ENCODE measurements around the gene PPL.
"Not testable (repeated sequence)": the region's sequence is repeated elsewhere in the genome, so short reads cannot be mapped to it uniquely, and the experiment has no call there.

The PPL gene

GRCh38 chr16:4958510-4959438 is 21.8 kb upstream of the PPL start:
- no peak for DNase-seq

DNA sequence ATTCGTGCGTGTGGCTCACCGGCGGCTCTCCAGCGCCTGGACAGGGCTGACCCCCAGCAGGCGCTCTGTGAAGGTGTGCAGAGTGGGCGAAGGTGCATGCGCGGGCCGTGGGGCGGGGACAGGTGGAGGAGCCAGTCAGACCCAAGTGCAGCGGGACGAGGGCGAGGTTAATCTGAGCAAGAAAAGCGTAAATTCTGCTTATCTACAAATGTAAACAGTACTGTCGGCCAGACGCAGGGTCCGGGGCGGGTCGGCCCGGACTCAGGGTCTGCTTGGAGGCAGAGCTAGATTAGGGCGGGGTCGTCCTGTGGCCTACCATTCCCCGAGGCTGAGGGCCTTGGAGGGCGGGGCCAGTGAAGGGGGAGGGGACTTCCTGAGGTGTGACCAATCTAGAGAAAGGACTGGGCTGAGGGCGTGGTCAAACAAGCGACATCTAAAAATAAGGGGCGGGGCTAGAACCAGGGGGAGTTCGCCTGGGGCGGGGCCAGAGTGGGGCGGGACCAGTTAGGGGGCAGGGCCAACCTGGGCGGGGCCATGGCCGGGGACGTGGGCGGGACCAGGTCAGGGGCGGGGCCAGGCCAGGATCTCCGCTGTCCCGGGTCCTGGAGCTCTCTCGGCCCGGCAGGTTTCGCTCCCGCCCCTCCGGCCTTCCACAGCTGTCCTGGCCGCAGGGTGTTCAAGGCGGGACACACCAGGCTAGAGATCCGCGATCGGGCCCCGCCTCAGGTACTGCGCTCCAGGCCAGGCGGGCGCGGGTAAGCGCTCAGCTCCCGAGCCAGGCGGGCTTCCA is 21.0 kb upstream of the PPL start, which contains the start of gene SEC14L5:
TSS of gene SEC14L5 (plus strand) at position 611 of the 790 bp plus-strand sequence. CDS start 994 bp downstream, outside the sequence.
- DNase-seq: peak; percentile 83

DNA sequence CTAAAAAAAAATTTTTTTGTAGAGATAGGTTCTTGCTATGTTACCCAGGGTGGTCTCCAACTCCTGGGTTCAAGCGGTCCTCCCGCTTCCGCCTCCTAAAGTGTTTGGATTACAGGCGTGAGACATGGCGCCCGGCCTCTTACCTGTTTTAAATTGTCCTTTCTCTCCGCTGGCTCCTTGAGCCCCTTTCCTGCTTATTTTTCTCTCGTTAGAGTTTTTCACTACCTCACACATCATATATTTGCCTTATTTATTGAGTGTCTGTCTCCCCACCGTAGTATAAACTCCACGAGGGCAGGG is 20.4 kb upstream of the PPL start:
- no peak for DNase-seq

DNA sequence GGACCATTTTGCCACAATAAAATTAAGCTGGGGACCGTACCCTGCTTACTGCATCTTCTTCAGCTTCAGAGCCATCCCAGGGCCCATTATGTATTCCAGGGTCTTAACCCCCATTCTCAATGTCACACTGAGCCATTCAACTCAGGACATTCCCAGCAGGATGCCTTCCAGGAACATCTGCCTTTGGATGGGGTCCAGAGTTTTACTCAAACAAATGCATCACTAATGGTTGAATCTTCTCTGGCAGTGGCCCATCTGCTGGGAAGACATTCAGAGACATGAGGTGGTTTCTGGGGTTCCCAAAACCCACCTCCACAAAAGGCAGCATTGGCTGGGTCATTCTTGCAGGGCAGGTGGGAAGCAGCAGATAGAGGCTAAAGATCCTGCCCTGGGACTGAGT is 17.8 kb upstream of the PPL start:
- no peak for DNase-seq

DNA sequence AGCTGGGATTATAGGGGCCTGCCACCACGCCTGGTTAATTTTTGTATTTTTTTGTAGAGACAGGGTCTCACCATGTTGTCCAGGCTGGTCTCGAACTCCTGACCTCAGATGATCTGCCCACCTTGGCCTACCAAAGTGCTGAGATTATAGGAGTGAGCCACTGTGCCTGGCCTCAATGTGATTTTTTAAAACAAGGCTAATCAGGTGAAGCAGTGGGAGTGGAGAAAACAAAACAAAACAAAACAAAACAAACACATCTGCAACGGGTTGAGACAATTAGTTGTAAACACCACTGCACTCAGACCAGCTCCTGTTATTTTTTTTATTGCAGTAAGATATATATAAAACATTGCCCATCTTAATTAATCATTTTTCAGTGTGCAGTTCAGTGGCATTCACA is 14.6 kb upstream of the PPL start:
- not testable (repeated sequence) for DNase-seq

- no peak for DNase-seq
Measured at GRCh38 chr16:4949986-4950385, 13.0 kb upstream of the PPL start.

DNA sequence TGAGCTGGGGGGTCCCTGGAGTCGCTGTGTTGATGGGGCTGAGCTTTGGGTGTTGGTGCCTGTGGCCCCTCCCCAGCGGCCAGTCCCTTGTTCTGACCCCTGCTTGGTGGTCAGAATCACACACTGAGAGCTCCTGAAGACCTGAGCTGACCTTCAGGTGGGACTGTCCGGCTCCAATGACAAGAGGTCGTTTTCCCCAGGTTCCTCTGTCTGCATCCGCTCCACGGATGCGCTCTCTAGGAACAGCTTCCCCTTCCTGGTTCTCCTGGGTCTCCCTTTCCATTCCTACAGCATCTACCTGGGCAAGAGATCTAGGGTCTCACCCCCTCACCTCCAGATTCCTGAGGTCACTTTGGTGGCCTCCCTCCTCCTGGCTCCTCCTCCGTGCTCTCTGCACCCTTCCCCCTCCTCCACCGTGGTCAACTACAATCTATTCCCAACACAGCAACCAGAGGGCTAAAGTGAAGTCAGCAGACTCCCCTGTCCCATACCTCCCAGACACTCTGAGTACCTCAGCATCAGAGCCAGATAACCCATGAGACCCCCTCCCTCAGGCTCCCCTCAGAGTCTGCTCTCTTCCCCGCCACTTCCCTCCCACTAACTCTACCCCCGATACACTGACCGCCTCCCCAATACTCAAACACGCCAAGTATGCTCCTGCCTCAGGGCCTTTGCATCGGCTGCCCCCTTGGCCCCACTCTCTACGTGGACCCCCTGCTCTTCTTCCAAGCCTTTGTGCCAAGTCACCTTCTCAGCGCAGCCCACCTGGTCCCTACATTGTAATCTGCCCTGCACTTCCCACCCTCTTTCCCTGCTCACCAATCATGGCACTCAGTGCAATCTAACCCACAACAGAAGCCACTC is 12.2 kb upstream of the PPL start:
- no peak for DNase-seq

DNA sequence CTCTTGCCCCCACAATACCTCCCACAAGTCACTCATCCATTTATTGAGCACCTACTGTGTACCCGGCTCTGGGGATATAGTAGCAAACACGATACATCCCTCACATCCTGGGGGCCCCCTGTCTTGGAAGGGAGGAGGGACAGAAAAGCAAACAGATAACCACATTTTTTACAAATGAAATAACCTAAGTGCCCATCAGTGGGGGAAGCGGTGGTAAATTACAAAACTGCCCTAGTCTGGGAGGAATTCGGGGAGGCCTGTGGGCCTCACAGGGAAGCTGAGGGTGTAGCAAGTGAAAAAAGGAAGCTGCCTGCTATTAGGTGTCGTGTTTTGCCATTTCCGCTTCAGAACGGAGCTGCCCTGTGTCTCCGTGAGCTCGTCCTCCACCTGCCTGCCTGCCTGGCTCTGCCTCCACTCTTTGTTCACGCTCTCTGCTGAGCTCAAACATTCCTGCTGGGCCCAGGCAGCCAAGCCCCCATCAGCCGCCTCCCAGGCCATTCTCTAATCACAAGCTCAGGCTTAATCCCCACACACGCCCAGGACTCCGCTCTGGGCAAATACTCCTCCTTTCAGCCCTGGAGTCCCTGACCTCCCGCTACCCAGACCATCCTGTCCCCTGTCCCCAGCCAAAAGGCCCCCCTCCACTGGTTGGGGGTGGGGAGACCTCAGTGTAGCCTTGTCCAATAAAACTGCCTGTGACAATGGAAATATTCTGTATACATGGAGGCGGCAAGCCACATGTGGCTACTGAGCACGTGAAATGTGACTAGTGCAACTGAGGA is 11.0 kb upstream of the PPL start:
- DNase-seq: no peak

- no peak for DNase-seq
Measured at GRCh38 chr16:4946917-4947316, 10.0 kb upstream of the PPL start.

DNA sequence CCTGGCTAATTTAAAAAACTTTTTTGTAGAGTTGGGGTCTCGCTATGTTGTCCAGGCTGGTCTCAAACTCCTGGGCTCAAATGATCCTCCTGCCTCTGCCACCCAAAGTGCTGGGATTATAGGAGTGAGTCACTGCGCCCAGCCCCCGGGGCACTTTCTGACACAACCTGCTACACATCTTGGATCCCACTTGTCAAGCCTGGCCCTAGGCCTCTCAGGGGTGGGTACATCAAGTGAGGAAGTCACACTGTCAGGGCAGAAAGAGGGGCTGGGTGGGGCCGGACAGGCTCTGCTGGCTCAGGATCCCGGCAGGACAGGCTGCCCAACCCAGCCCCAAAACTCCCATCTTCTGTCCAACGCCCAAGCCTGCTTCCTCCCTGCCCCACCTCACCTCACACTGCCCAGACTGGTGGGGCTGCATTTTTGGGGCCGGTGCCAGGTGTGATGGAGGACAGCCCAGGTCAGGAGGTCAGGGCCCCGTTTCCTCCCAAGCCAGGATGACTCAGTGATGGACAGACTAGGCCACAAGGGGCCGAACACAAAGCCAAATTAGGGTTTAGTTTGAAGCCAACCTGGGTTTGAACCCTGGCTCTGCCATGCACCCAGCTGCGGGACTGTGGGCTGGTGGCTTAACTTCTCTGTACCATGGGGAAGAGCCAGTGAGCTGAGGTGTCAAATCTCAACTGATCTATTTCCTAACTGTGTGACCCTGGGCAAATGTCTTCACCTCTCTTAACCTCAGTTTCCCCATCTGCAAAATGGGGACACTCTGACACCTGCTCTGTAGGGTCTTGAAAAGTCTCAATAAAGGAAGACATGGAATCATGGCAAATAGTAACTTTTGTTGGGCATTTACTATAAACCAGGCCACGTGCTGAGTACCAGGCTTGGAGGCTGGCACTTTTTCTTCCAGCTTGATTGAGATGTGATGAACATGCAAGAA is 8.9 kb upstream of the PPL start:
- DNase-seq: no peak

GRCh38 chr16:4944333-4945281 is 7.7 kb upstream of the PPL start:
- peak; percentile 50 for DNase-seq

DNA sequence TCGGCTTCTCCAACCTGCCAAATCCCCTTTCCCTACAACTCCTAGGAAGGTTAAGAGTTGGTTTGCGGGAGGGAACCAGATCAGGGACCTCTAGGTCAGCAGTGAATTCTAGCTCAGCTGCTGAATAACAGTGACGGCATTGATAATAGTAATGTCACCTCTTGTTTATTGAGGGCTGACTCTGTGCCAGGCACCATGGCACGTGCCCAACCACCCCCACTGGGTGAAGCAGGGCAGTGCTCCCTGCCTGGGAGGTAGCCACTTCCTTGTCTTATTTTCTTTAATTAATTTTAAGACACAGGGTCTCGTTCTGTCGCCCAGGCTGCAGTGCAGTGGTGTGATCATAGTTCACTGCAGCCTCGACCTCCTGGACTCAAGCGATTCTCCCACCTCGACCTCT is 5.5 kb upstream of the PPL start:
- no peak for DNase-seq

DNA sequence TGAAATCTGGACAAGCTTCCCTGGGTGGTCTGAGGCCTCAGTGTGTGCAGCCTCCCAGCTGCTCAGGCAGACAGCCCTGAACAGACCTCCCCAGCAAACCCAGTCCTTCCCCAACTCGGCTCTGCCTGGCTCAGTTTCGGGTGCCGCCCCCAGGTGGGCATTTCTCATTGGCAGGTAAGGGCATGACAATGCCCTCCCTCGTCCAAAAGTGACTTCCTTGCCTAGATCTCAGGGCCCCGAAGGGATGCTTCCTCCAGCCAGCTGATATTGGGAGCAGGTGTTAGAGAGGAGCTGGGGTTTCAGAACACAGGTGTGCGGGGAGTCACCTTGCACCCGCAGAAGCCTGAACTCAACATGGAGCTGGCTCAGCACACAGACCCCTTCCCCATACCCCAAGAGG is 3.8 kb upstream of the PPL start:
- no peak for DNase-seq

DNA sequence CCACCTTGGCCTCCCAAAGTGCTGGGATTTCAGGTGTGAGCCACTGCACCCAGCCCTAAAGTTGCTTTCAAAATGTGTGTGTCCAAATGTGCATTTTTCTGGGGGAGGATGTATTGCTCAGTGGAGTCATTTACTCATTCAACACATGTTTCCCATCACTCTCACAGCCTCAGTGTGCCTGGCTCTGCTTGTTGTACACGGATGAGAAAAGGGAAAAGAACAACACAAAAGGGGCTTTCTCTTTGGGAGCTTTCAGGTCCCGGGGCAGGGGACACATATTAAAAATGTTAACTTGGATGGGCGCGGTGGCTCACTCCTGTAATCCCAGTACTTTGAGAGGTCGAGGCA is 1.7 kb upstream of the PPL start:
- DNase-seq: no peak

- DNase-seq: no peak
Measured at GRCh38 chr16:4937782-4938682, 1.1 kb upstream of the PPL start.

DNA sequence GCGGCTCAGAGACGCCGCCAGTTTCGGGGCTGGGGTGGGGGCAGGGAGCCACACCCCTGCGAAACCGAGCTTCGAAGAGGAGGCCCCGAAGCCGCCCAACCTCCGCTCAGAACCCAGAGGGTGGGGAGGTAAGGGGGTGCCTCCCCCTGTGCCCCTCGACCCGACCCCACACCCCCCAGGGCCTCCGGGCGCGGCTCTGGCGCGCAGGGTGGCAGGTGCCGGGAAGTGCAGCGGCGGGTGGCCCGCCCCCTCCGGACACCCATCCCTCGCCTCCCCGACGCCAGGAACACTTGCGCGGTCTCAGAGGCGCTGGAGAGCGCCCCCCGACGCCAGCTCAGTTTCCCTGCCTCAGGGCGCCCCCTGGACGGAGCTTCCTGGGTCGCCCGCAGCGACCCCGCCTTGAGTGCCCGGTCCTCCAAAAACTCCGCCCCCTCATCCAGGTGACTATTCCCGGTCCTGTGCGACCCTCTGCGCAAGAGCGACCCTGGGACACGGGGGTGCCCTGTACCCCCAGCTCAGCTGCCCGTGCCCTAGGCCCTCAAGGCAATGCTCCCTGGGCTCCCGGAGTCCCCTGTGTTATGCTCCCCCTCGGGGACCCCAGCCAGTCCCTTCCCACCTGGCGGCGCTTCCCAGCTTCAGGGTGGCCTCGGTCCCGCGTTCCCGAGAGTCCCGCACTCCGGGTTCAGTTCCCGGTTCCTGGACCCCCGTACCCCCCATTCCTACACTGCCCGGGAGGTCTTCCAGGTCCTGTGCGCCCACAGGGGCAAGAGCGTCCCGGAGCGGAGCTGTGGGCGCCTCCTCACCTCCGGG is 562 bp downstream of the PPL start:
- DNase-seq: no peak

GRCh38 chr16:4935241-4935855 is 1.6 kb downstream of the PPL start:
- no peak for DNase-seq

DNA sequence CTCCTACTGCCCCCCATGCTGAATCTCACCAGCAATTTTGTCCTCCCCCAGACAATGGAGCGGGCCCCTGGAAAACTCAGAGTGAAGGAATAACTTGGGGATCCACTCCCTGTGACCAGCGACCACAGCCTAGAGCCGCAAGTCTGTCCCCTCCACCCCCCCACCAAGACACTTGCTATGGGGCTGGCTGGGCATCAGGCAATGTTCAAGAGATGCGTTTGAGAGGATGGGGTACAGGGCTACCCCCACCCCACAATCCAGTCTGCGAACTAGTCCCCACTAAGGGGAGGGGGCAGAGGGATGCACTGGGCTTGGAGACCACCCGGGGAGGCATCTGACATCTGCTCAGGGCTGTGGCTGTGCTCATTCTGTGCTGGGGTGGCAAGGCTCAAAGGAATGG is 2.4 kb downstream of the PPL start:
- DNase-seq: no peak

All from NCI-H1436 treated with DMSO at 0.1 percent for 48 hours (cell line).